Esophagus muscularis mucosa (tissue), 4 donors: ENCODE results near the gene RTN4IP1. TPM values are rescaled to one million over a fixed set of nuclear protein-coding genes. Genes with fewer than 3 reads are reported as not detected.
"Not testable (repeated sequence)": the region's sequence is repeated elsewhere in the genome, so short reads cannot be mapped to it uniquely, and the experiment has no call there.

Source experiments
- DNase-seq: peaks from one replicate; pipeline ENCODE4 v3.0.0-alpha.2; 2017; ENCODE audit errors: extremely low spot score
- H3K27ac ChIP-seq, 4 donors: fragments of 200-600 bp; sonication (generic); replicated peaks in 1 of 4; 1 replicate in 3 of 4; 2 replicates in 1 of 4; pipeline ENCODE4 v1.5.1; 2016 to 2019; ENCODE audit warnings: mild to moderate bottlenecking in 1 of 4
- H3K27me3 ChIP-seq, 4 donors: fragments of 200-600 bp; sonication (generic); one replicate each; pipeline versions ENCODE4 v1.5.1 to v1.6.0; 2016 to 2019
- H3K36me3 ChIP-seq, 4 donors: fragments of 200-600 bp; sonication (generic); one replicate each; pipeline ENCODE4 v1.5.1; 2016 to 2019
- H3K4me1 ChIP-seq, 4 donors: fragments of 200-600 bp; sonication (generic); one replicate each; pipeline ENCODE4 v1.5.1; 2016 to 2019
- H3K4me3 ChIP-seq, 4 donors: fragments of 200-600 bp; sonication (generic); 1 replicate in 2 of 4; 2 replicates in 2 of 4; pipeline ENCODE4 v1.5.1; 2016 to 2019; ENCODE audit warnings: mild to moderate bottlenecking in 4 of 4, moderate library complexity in 1 of 4
- H3K9me3 ChIP-seq, 4 donors: fragments of 200-600 bp; sonication (generic); 1 replicate in 3 of 4; 2 replicates in 1 of 4; pipeline ENCODE4 v1.5.1; 2016 to 2019
- EP300 ChIP-seq: sonication (generic); formaldehyde crosslinking; IDR thresholded peaks from one replicate; pipeline ENCODE4 v1.6.1; 2017; ENCODE audit warnings: antibody characterized with exemption
- POLR2A ChIP-seq: fragments of 450-650 bp; IDR thresholded peaks from one replicate; pipeline ENCODE4 v1.6.1; 2017; ENCODE audit warnings: antibody characterized with exemption, moderate library complexity, mild to moderate bottlenecking, low read depth
- POLR2AphosphoS5 ChIP-seq, 2 donors: sonication (generic); formaldehyde crosslinking; IDR thresholded peaks; one replicate each; pipeline ENCODE4 v1.6.1; 2017; ENCODE audit warnings: antibody characterized with exemption in 2 of 2
- WGBS: methylation state at CpG from one replicate; pipeline ENCODE4 v1.1.5; 2018; 5-methylcytosine and 5-hydroxymethylcytosine counted together
- intact Hi-C: fragments of 100-400 bp; cut with DNase I; formaldehyde crosslinking; loops from one replicate; pipeline ENCODE4 v1.15.1; 2023
- total RNA-seq, 4 donors: library from RNA; depleted of rRNA; stranded (reverse); fragments of >200 nt; gene quantifications; one replicate each; pipeline versions ENCODE4 v1.1.0 to v1.2.1, GENCODE V29; 2016
- TF ChIP-seq, protein P1 (sequence below), 3 experiments: fragments of 200-600 bp in 2 of 3; fragments of 450-650 bp in 1 of 3; sonication (generic) in 2 of 3; IDR thresholded peaks; one replicate each; pipeline ENCODE4 v1.5.1; 2017 to 2019; ENCODE audit warnings: antibody characterized with exemption in 3 of 3, mild to moderate bottlenecking in 2 of 3, moderate library complexity in 1 of 3

Gene RTN4IP1
- total RNA-seq, 4 donors from 2014 or later = 2.3 to 6.2 (median 4.9) TPM

DNA sequence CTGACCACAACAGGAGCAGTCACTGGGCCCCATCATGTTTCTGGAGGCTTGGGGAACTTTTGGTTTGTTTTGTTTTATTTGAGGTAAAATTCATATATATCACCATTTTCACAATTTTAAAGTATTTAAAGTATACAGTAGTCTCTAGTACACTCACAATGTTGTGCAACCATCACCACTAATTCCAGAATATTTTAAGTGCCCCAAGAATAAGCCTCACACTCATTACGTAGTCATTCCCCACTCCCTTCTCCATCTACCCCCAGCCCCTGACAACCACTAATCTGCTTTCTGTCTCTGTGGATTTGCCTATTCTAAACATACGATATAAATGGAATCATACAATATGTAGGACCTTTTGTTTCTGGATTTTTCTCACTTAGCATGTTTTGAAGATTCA is 29.0 kb downstream of the RTN4IP1 start:
- TF ChIP-seq POLR2A = no peak
- TF ChIP-seq EP300 = no peak
- TF ChIP-seq POLR2AphosphoS5 (IDR thresholded peaks at IDR 0.05) = no peak
- TF ChIP-seq, protein P1, sequence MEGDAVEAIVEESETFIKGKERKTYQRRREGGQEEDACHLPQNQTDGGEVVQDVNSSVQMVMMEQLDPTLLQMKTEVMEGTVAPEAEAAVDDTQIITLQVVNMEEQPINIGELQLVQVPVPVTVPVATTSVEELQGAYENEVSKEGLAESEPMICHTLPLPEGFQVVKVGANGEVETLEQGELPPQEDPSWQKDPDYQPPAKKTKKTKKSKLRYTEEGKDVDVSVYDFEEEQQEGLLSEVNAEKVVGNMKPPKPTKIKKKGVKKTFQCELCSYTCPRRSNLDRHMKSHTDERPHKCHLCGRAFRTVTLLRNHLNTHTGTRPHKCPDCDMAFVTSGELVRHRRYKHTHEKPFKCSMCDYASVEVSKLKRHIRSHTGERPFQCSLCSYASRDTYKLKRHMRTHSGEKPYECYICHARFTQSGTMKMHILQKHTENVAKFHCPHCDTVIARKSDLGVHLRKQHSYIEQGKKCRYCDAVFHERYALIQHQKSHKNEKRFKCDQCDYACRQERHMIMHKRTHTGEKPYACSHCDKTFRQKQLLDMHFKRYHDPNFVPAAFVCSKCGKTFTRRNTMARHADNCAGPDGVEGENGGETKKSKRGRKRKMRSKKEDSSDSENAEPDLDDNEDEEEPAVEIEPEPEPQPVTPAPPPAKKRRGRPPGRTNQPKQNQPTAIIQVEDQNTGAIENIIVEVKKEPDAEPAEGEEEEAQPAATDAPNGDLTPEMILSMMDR (IDR thresholded peaks at IDR 0.05) = no peak
- Histone ChIP-seq H3K9me3 (no peaks in the 10 kb centered on the region), H3K27me3 (no peaks in the 10 kb centered on the region), H3K4me1 (no peaks in the 10 kb centered on the region), H3K27ac (no peak overlapping the region), H3K4me3 (no peak overlapping the region), H3K36me3 (peaks cover 0 to 6% (median 3%) of the 10 kb centered on the region in 4 donors)
- intact Hi-C loops = no loop called here
- DNase-seq = no peak
- WGBS = 94% methylated on average over 2 of the region's 2 CpGs

DNA sequence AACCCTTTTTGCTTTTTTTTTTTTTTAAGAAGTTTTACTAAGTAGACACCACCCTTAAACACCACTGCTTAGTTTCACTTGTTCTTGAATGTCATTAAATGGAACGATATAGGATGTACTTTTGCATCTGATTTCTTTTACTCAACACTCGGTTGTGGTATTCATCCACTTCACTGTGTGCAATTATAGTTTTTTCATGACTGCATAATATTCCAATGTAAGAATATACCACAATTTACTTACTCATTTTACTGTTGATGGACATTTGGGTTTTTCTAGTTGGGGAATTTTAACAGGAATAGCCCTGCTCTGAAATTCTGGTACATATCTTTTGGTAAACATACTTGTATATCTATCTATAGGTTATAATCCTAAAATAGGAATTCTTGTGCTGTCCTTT is 29.9 kb downstream of the RTN4IP1 start:
- no peak for DNase-seq
- Histone ChIP-seq H3K4me1 (no peaks in the 10 kb centered on the region), H3K36me3 (peaks cover 0 to 6% (median 3%) of the 10 kb centered on the region in 4 donors), H3K4me3 (no peak overlapping the region), H3K9me3 (no peaks in the 10 kb centered on the region), H3K27me3 (no peaks in the 10 kb centered on the region), H3K27ac (no peak overlapping the region)
- intact Hi-C loops = no loop called here
- 50% methylated on average over 2 of the region's 2 CpGs for WGBS
- TF ChIP-seq, protein P1 (IDR thresholded peaks at IDR 0.05) = no peak
- no peak for TF ChIP-seq EP300
- no peak for TF ChIP-seq POLR2AphosphoS5 (IDR thresholded peaks at IDR 0.05)
- TF ChIP-seq POLR2A = no peak

DNA sequence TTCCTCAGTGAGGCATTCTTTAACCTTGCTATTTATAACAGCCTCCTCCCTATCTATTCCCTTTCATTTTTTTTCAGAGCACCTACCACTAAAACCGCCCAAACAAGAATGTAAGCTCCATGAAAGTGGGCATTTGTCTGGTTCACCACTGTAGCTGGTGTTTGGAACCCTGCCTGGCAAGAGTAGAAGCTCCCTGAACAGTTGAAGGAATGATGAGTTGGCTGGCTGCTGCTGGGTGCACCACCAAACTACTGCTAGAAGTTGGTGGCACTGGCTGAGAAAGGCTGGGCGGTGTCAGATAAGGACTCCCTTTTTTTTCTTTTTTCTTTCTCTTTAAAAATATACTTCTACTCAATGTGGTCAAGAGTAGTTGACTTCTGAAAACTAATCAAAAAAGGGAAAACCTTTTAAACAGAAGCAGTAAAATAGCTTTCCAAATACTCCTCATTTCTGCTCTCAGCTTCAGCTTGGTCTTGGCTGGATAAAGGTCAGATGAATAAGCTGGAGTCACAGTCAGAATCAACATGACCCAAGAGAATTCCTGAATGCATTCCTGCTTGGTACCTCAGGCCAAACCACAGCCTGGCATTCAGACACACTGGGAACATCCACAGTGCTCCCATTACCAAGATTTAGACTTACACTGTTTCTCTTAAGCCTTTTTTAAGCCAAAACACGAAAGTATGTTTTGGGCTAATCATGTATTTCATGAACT is 38.0 kb downstream of the RTN4IP1 start:
- Histone ChIP-seq H3K4me3 (no peak overlapping the region), H3K27ac (no peak overlapping the region), H3K36me3 (peaks cover 0 to 33% (median 22%) of the 10 kb centered on the region in 4 donors), H3K4me1 (no peaks in the 10 kb centered on the region), H3K27me3 (no peaks in the 10 kb centered on the region), H3K9me3 (no peaks in the 10 kb centered on the region)
- no peak for DNase-seq
- TF ChIP-seq EP300 (no peak), POLR2AphosphoS5 (IDR thresholded peaks at IDR 0.05) (no peak), POLR2A (no peak)
- TF ChIP-seq, protein P1 (IDR thresholded peaks at IDR 0.05) = no peak
- intact Hi-C loops = no loop called here
- WGBS = 97% methylated on average over 3 of the region's 3 CpGs

DNA sequence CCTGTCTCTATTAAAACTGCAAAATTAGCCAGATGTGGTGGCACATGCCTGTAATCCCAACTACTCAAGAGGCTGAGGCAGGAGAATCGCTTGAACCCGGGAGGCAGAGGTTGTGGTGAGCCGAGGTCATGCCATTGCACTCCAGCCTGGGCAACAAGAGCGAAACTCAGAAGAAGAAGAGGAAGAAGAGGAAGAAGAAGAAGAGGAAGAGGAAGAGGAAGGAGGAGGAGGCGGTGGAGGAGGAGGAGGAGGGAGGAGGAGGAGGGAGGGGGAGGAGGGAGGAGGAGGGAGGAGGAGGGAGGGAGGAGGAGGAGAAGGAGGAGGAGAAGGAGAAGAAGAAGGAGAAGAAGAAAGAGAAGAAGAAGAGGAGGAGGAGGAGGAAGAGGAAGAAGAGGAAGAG is 40.4 kb downstream of the RTN4IP1 start:
- 65% methylated on average over 5 of the region's 5 CpGs for WGBS
- DNase-seq, intact Hi-C loops, H3K9me3 ChIP-seq, H3K27me3 ChIP-seq, H3K4me3 ChIP-seq, H3K27ac ChIP-seq, H3K4me1 ChIP-seq: not testable (repeated sequence)
- H3K36me3 ChIP-seq = peaks cover 0 to 47% (median 28%) of the 10 kb centered on the region in 4 donors

DNA sequence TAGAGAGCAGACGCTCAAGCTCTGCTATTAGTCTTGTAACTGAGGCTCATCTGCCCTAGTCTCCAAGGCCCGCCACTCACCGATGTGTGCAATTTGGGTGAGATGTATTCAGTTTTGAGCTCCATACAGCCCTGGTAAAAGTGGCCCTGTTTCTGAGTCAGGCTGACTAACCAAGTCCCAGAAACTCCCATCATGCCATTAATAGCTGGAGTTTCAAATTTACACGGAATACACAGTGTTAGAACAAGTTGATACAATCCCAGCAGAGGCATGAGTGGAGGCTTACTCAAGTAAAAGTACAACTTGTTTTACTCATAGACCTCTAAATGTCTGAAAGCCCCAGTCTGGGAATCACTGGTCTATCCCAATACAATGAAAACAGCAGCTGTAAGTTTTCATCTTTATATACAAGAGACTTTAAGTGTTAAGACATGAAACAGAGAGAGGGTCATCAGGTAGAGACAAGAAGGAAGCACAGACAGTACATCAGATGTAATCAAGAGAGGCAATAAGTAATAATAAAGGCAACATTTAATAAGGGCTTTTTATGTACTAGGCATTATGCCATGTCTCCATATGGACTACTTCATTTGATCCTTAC is 42.4 kb downstream of the RTN4IP1 start:
- Histone ChIP-seq H3K4me3 (no peak overlapping the region), H3K27ac (no peak overlapping the region), H3K9me3 (no peaks in the 10 kb centered on the region), H3K4me1 (no peaks in the 10 kb centered on the region), H3K27me3 (no peaks in the 10 kb centered on the region), H3K36me3 (peaks cover 0 to 63% (median 44%) of the 10 kb centered on the region in 4 donors)
- 94% methylated on average over 4 of the region's 4 CpGs for WGBS
- intact Hi-C loops = no loop called here
- DNase-seq = peak; percentile 50
- TF ChIP-seq, protein P1 (IDR thresholded peaks at IDR 0.05) = no peak
- no peak for TF ChIP-seq POLR2AphosphoS5 (IDR thresholded peaks at IDR 0.05)
- no peak for TF ChIP-seq EP300
- TF ChIP-seq POLR2A = no peak
